ENCODE data around the gene TRIM21. TPM values are rescaled to one million over a fixed set of nuclear protein-coding genes. Genes with fewer than 3 reads are reported as not detected.

Gene TRIM21
- total and polyA plus RNA-seq, 11 donors: 7.1 to 36.0 (median 8.5) TPM

DNA sequence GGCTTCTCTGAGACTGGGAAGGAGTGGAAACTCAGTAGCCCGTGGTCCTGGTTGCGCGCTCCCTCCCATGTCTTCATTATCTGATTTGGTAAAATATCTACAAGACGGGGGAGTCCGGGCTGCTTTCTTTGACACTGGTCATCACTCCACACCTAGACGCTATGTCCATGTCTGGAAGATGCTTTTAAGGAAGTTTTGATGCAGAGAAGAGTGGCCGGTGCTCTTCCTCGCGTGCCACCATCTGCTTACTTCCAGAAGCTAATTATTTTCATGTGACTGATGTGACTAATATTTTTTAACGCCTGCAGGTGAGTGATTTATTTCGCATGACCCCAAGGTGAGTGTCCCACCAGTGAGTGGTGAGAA, 339 bp upstream of the TRIM21 start:
- no peak for DNase-seq
- Histone ChIP-seq H3K27ac (peak overlapping the region in 6 of 12 donors; percentile 81 to 95 (median 86)), H3K27me3 (peaks cover 0 to 7% (median 0%) of the 10 kb centered on the region in 9 donors), H3K4me3 (peak overlapping the region in 11 of 12 donors; percentile 57 to 99 (median 87)), H3K4me1 (peaks cover 0 to 29% (median 5%) of the 10 kb centered on the region in 12 donors), H3K9me3 (peaks cover 0 to 11% (median 0%) of the 10 kb centered on the region in 12 donors), H3K36me3 (peaks cover 0 to 21% (median 14%) of the 10 kb centered on the region in 9 donors)
- peak in 2 of 4 donors; percentile 8 to 34 for ATAC-seq
- intact Hi-C loops (cut with DNase I): loop anchor here in 2 of 10 donors (5.0 to 10.0 kb wide), 2 partner anchors 101 to 207 kb away; no protein-coding TSS in a partner anchor
- WGBS, 4 donors: 28 to 35% (median 32%) methylated on average over 11 of the region's 11 CpGs
- TF ChIP-seq POLR2A (IDR thresholded peaks at IDR 0.05): no peak
- TF ChIP-seq, protein P1, sequence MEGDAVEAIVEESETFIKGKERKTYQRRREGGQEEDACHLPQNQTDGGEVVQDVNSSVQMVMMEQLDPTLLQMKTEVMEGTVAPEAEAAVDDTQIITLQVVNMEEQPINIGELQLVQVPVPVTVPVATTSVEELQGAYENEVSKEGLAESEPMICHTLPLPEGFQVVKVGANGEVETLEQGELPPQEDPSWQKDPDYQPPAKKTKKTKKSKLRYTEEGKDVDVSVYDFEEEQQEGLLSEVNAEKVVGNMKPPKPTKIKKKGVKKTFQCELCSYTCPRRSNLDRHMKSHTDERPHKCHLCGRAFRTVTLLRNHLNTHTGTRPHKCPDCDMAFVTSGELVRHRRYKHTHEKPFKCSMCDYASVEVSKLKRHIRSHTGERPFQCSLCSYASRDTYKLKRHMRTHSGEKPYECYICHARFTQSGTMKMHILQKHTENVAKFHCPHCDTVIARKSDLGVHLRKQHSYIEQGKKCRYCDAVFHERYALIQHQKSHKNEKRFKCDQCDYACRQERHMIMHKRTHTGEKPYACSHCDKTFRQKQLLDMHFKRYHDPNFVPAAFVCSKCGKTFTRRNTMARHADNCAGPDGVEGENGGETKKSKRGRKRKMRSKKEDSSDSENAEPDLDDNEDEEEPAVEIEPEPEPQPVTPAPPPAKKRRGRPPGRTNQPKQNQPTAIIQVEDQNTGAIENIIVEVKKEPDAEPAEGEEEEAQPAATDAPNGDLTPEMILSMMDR (IDR thresholded peaks at IDR 0.05): no peak

DNA sequence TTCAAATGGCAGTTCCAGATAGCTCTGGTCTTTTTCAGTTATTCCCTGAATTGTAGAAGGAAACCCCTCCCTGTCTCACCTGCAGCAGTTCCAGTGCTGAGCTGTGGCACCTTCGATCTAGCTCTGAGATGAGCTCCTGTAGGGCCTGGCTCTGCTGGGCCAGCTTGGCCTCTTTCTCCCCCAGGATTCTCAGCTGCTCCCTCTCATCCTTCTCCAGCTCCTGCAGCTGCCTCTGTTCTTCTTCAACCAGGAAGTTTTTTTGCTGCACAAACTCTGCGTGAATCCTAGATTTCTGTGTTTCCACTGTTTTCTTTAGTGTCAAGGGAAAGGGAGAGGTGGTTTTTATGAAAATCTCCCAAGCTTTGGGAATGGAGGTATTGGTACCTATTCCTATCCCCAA, 5.3 kb downstream of the TRIM21 start:
- H3K36me3 ChIP-seq: peaks cover 0 to 69% (median 66%) of the 10 kb centered on the region in 9 donors
- no peak for TF ChIP-seq POLR2A (IDR thresholded peaks at IDR 0.05)
- TF ChIP-seq, protein P1 (IDR thresholded peaks at IDR 0.05): no peak

DNA sequence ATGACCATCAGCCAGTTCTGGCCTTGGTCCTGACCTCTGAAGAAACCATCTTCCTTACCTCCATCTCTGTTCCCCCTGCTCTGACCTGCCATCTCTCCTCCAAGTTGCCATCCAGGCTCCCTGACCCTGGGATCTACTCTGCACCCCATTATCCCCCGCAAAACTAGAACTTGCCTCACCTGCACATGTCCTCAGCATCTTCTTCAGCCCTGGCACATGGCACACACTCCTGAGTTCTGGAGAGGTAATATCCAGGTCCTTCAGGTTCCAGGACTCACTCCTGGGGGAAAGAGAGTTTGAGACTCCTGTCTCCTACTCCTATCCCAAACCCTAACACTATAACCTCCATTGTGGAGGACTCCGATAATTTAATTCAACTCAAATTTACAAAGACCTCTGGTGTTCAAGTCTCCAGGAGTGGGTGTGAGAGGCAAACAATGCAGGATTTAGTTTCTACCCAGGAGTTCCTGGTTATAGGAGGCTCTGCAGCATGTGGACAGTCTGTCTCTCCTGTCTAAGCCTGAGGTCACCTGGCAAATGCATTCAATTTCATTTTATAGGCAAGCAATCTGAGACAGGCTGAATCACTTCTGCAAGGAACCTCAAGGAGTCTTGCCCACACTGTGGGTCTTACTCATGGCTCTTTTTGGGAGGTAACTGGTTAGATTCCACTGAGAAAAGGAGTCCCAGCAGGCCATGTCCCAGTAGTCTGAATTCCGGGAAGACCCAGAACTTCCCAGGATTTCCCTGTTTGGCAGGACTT, 7.3 kb downstream of the TRIM21 start:
- TF ChIP-seq POLR2A (IDR thresholded peaks at IDR 0.05): no peak
- TF ChIP-seq, protein P1 (IDR thresholded peaks at IDR 0.05): no peak
- intact Hi-C loops (cut with DNase I): no loop called here
- H3K4me3 ChIP-seq: no peak overlapping the region
- no peak for DNase-seq
- 96 to 98% (median 96%) methylated on average over 3 of the region's 3 CpGs for WGBS, 4 donors
- no peaks in the 10 kb centered on the region for H3K27me3 ChIP-seq
- H3K36me3 ChIP-seq: peaks cover 0 to 69% (median 65%) of the 10 kb centered on the region in 9 donors
- no peak overlapping the region for H3K27ac ChIP-seq
- H3K9me3 ChIP-seq: no peaks in the 10 kb centered on the region
- H3K4me1 ChIP-seq: peaks cover 0 to 1% (median 0%) of the 10 kb centered on the region in 12 donors
- no peak for ATAC-seq

More for the DNA sequence above, 5.3 kb downstream of the TRIM21 start:
- ATAC-seq: no peak
- H3K27me3 ChIP-seq: no peaks in the 10 kb centered on the region
- H3K4me1 ChIP-seq: peaks cover 0 to 18% (median 2%) of the 10 kb centered on the region in 12 donors
- no peaks in the 10 kb centered on the region for H3K9me3 ChIP-seq
- 93 to 98% (median 96%) methylated on average over 2 of the region's 2 CpGs for WGBS, 4 donors
- DNase-seq: no peak
- intact Hi-C loops (cut with DNase I): no loop called here
- no peak overlapping the region for H3K27ac ChIP-seq
- no peak overlapping the region for H3K4me3 ChIP-seq

DNA sequence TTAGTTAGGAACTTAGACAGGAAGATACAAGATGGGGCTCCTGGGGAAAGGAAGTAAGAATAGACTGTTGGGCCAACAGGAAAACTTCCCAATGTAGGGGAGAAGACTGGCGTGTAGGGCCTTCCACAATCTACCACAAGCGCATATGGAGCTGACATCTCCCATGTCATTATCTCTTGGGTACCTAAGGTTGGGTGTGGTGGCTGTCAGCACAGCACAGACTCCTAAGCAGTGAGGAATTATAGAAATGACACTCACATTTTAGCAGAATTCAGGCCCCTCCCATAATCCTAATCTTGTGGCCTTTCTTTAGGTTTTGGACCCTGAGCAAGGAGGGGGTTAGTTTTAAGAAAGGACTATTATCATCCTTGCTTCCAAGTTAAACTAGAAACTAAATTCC, 11.6 kb downstream of the TRIM21 start:
- Histone ChIP-seq H3K36me3 (peaks cover 0 to 33% (median 31%) of the 10 kb centered on the region in 9 donors), H3K9me3 (no peaks in the 10 kb centered on the region), H3K27ac (no peak overlapping the region), H3K4me1 (no peaks in the 10 kb centered on the region), H3K27me3 (no peaks in the 10 kb centered on the region), H3K4me3 (no peak overlapping the region)
- DNase-seq: no peak
- 37 to 90% (median 63%) methylated on average over 2 of the region's 2 CpGs for WGBS, 4 donors
- ATAC-seq: no peak
- intact Hi-C loops (cut with DNase I): no loop called here
- TF ChIP-seq, protein P1 (IDR thresholded peaks at IDR 0.05): no peak
- no peak for TF ChIP-seq POLR2A (IDR thresholded peaks at IDR 0.05)

Data from heart left ventricle (tissue), 16 donors.